Peyer's patch (tissue), 4 donors: ENCODE data around the gene JAZF1. TPM values are rescaled to one million over a fixed set of nuclear protein-coding genes. Genes with fewer than 3 reads are reported as not detected.

Source experiments
- DNase-seq, 3 donors: peaks; one replicate each; pipeline ENCODE4 v3.0.0-alpha.2; 2017 to 2019
- H3K27ac ChIP-seq, 4 donors: fragments of 200-600 bp; sonication (generic); one replicate each; pipeline ENCODE4 v1.5.1; 2016 to 2019
- H3K27me3 ChIP-seq, 2 donors: fragments of 200-600 bp; sonication (generic); one replicate each; pipeline ENCODE4 v1.5.1; 2019
- H3K36me3 ChIP-seq, 3 donors: fragments of 200-600 bp; sonication (generic); one replicate each; pipeline ENCODE4 v1.5.1; 2016 to 2019
- H3K4me1 ChIP-seq, 4 donors: fragments of 200-600 bp; sonication (generic); one replicate each; pipeline ENCODE4 v1.5.1; 2016 to 2019
- H3K4me3 ChIP-seq, 4 donors: fragments of 200-600 bp; sonication (generic); 1 replicate in 3 of 4; 2 replicates in 1 of 4; pipeline ENCODE4 v1.5.1; 2016 to 2019; ENCODE audit warnings: mild to moderate bottlenecking in 1 of 4
- H3K9me3 ChIP-seq, 4 donors: fragments of 200-600 bp; sonication (generic); one replicate each; pipeline ENCODE4 v1.5.1; 2016 to 2019; ENCODE audit warnings: mild to moderate bottlenecking in 1 of 4
- CTCF ChIP-seq, 6 experiments: fragments of 450-650 bp in 4 of 6; fragments of 200-600 bp in 2 of 6; sonication (generic) in 1 of 6; IDR thresholded peaks; one replicate each; pipeline ENCODE4 v1.5.1; 2017 to 2019; ENCODE audit warnings: antibody characterized with exemption in 6 of 6, mild to moderate bottlenecking in 3 of 6, moderate library complexity in 1 of 6
- POLR2A ChIP-seq, 2 donors: fragments of 450-650 bp; IDR thresholded peaks; one replicate each; pipeline ENCODE4 v1.5.1; 2017; ENCODE audit warnings: antibody characterized with exemption in 2 of 2, mild to moderate bottlenecking in 2 of 2, moderate library complexity in 2 of 2
- total RNA-seq, 4 donors: library from RNA; depleted of rRNA; stranded (reverse); fragments of >200 nt; gene quantifications; one replicate each; pipeline ENCODE4 v1.1.0, GENCODE V29; 2016

The JAZF1 gene
- total RNA-seq, 4 donors from 2014 or later = 1.9 to 15.7 (median 2.6) TPM

- H3K4me1 ChIP-seq = no peaks in the 10 kb centered on the region
These were observed 235.4 kb downstream of the JAZF1 start for GRCh38 chr7:27945058-27945795.

GRCh38 chr7:27944643-27945042, 236.0 kb downstream of the JAZF1 start:
- peak overlapping the region in 1 of 4 donors; percentile 29 for H3K27ac ChIP-seq
- DNase-seq = no peak
- TF ChIP-seq CTCF (IDR thresholded peaks at IDR 0.05) (no peak), POLR2A (IDR thresholded peaks at IDR 0.05) (no peak)
- H3K4me3 ChIP-seq = no peak overlapping the region
- H3K9me3 ChIP-seq = no peaks in the 10 kb centered on the region
- H3K27me3 ChIP-seq = no peaks in the 10 kb centered on the region
- H3K36me3 ChIP-seq = no peaks in the 10 kb centered on the region
- no peaks in the 10 kb centered on the region for H3K4me1 ChIP-seq

More at GRCh38 chr7:27945058-27945795, 235.4 kb downstream of the JAZF1 start:
- Histone ChIP-seq H3K27me3 (no peaks in the 10 kb centered on the region), H3K36me3 (no peaks in the 10 kb centered on the region), H3K4me3 (no peak overlapping the region), H3K9me3 (no peaks in the 10 kb centered on the region), H3K27ac (peak overlapping the region in 1 of 4 donors; percentile 29)
- no peak for DNase-seq
- TF ChIP-seq POLR2A (IDR thresholded peaks at IDR 0.05) (no peak), CTCF (IDR thresholded peaks at IDR 0.05) (no peak)

GRCh38 chr7:27943241-27943640, 237.4 kb downstream of the JAZF1 start:
- H3K36me3 ChIP-seq = no peaks in the 10 kb centered on the region
- DNase-seq = no peak
- H3K27me3 ChIP-seq = no peaks in the 10 kb centered on the region
- H3K9me3 ChIP-seq = no peaks in the 10 kb centered on the region
- H3K4me3 ChIP-seq = no peak overlapping the region
- H3K4me1 ChIP-seq = no peaks in the 10 kb centered on the region
- no peak overlapping the region for H3K27ac ChIP-seq
- TF ChIP-seq POLR2A (IDR thresholded peaks at IDR 0.05) = no peak
- no peak for TF ChIP-seq CTCF (IDR thresholded peaks at IDR 0.05)

- Histone ChIP-seq H3K36me3 (no peaks in the 10 kb centered on the region), H3K27me3 (no peaks in the 10 kb centered on the region), H3K4me3 (no peak overlapping the region), H3K4me1 (no peaks in the 10 kb centered on the region), H3K27ac (no peak overlapping the region), H3K9me3 (no peaks in the 10 kb centered on the region)
- DNase-seq = no peak
- TF ChIP-seq POLR2A (IDR thresholded peaks at IDR 0.05) = no peak
- TF ChIP-seq CTCF (IDR thresholded peaks at IDR 0.05) = no peak
These were observed 237.9 kb downstream of the JAZF1 start for GRCh38 chr7:27942711-27943110.

GRCh38 chr7:27941522-27941921, 239.1 kb downstream of the JAZF1 start:
- Histone ChIP-seq H3K27ac (no peak overlapping the region), H3K9me3 (no peaks in the 10 kb centered on the region), H3K36me3 (no peaks in the 10 kb centered on the region), H3K4me1 (peaks cover 0 to 2% (median 0%) of the 10 kb centered on the region in 4 donors), H3K27me3 (no peaks in the 10 kb centered on the region), H3K4me3 (no peak overlapping the region)
- TF ChIP-seq CTCF (IDR thresholded peaks at IDR 0.05) (no peak), POLR2A (IDR thresholded peaks at IDR 0.05) (no peak)
- DNase-seq = no peak
